Activated CD8-positive, alpha-beta T cell treated with anti-CD3 and anti-CD28 coated beads, Interleukin-2, amount 10 ng/mL, durations not matched to agents 7 days and 5 days (primary cell): ENCODE results near the gene FGFRL1. TPM values are rescaled to one million over a fixed set of nuclear protein-coding genes. Genes with fewer than 3 reads are reported as not detected.

Source experiments
- ATAC-seq: fragments of 150-1000 bp; cut with Tn5 transposase; one replicate; pipeline ENCODE4 v1.10.0; 2021; ENCODE audit warnings: moderate library complexity
- CTCF ChIA-PET: fragments of 350-600 bp; sonication (Branson Sonifier 250); formaldehyde crosslinking; loops from one replicate; lab custom pipeline; 2021; ENCODE audit warnings: antibody characterized with exemption; lab: Charles Lee
- POLR2A ChIA-PET: fragments of 350-600 bp; sonication (Branson Sonifier 250); formaldehyde crosslinking; loops from one replicate; lab custom pipeline; 2021; ENCODE audit warnings: antibody characterized with exemption; lab: Charles Lee
- DNase-seq: peaks from one replicate; pipeline ENCODE4 v3.0.0-alpha.2; 2020
- H3K27ac Mint-ChIP-seq: one replicate; pipeline ENCODE4 v1.8.0; 2021; ENCODE audit warnings: mild to moderate bottlenecking, mixed read lengths
- H3K27me3 Mint-ChIP-seq: one replicate; pipeline ENCODE4 v1.8.0; 2021; ENCODE audit warnings: low read depth, mixed read lengths
- H3K36me3 Mint-ChIP-seq: one replicate; pipeline ENCODE4 v1.8.0; 2021; ENCODE audit warnings: low read depth, mixed read lengths
- H3K4me1 Mint-ChIP-seq: one replicate; pipeline ENCODE4 v1.8.0; 2021; ENCODE audit warnings: low read depth, mixed read lengths
- H3K4me3 Mint-ChIP-seq: one replicate; pipeline ENCODE4 v1.8.0; 2021; ENCODE audit warnings: mild to moderate bottlenecking, mixed read lengths
- H3K9me3 Mint-ChIP-seq: one replicate; pipeline ENCODE4 v1.8.0; 2022; ENCODE audit warnings: mixed read lengths; ENCODE audit not compliant: insufficient read depth
- total RNA-seq, 2 experiments: library from RNA; stranded (reverse); gene quantifications; one replicate each; pipeline ENCODE4 v1.2.3, GENCODE V29; 2021

FGFRL1 gene
- total RNA-seq, 2 experiments from 2014 or later: 8.1 to 10.1 TPM

- Mint-ChIP-seq H3K27ac (no peak overlapping the region), H3K9me3 (no peaks in the 10 kb centered on the region), H3K36me3 (no peaks in the 10 kb centered on the region), H3K27me3 (no peaks in the 10 kb centered on the region), H3K4me3 (no peak overlapping the region), H3K4me1 (peaks cover 13% of the 10 kb centered on the region)
- POLR2A ChIA-PET: no interaction called here
- no peak for DNase-seq
- CTCF ChIA-PET: interaction anchor here (0.6 kb wide), 1 partner anchor 305 kb away, joined by 4 read pairs; the partner anchor contains the start of gene ATP5ME
- ATAC-seq: no peak
Observed at GRCh38 chr4:978957-979701, 32.3 kb upstream of the FGFRL1 start.

- H3K4me3 Mint-ChIP-seq: no peak overlapping the region
- ATAC-seq (no peak), DNase-seq (no peak)
- H3K4me1 Mint-ChIP-seq: peaks cover 19% of the 10 kb centered on the region
- H3K9me3 Mint-ChIP-seq: no peaks in the 10 kb centered on the region
- POLR2A ChIA-PET: no interaction called here
- CTCF ChIA-PET: no interaction called here
- no peaks in the 10 kb centered on the region for H3K36me3 Mint-ChIP-seq
- no peaks in the 10 kb centered on the region for H3K27me3 Mint-ChIP-seq
- H3K27ac Mint-ChIP-seq: no peak overlapping the region
Observed at GRCh38 chr4:982291-982690, 29.1 kb upstream of the FGFRL1 start.

GRCh38 chr4:982814-983213, 28.6 kb upstream of the FGFRL1 start:
- POLR2A ChIA-PET: no interaction called here
- no peak for ATAC-seq
- Mint-ChIP-seq H3K4me3 (no peak overlapping the region), H3K9me3 (no peaks in the 10 kb centered on the region), H3K36me3 (no peaks in the 10 kb centered on the region), H3K27ac (no peak overlapping the region), H3K4me1 (peaks cover 22% of the 10 kb centered on the region), H3K27me3 (no peaks in the 10 kb centered on the region)
- DNase-seq: no peak
- CTCF ChIA-PET: no interaction called here

GRCh38 chr4:984336-985054, 26.9 kb upstream of the FGFRL1 start:
- no peak for DNase-seq
- POLR2A ChIA-PET: interaction anchor here (0.7 kb wide), 1 partner anchor 370 kb away, joined by 3 read pairs; no protein-coding TSS in a partner anchor
- Mint-ChIP-seq H3K27me3 (no peaks in the 10 kb centered on the region), H3K36me3 (no peaks in the 10 kb centered on the region), H3K9me3 (no peaks in the 10 kb centered on the region), H3K27ac (no peak overlapping the region), H3K4me3 (peak overlapping the region; percentile 49), H3K4me1 (peaks cover 26% of the 10 kb centered on the region)
- CTCF ChIA-PET: no interaction called here
- no peak for ATAC-seq

GRCh38 chr4:985123-985830, 26.1 kb upstream of the FGFRL1 start:
- Mint-ChIP-seq H3K27ac (no peak overlapping the region), H3K9me3 (no peaks in the 10 kb centered on the region), H3K27me3 (no peaks in the 10 kb centered on the region), H3K4me3 (peak overlapping the region; percentile 82), H3K36me3 (no peaks in the 10 kb centered on the region), H3K4me1 (peaks cover 26% of the 10 kb centered on the region)
- ATAC-seq (peak; percentile 55), DNase-seq (peak; percentile 74)
- POLR2A ChIA-PET: interaction anchor here (0.7 kb wide), 1 partner anchor 371 kb away, joined by 3 read pairs; no protein-coding TSS in a partner anchor
- CTCF ChIA-PET: interaction anchor here (2.5 kb wide), 1 partner anchor 243 kb away, joined by 34 read pairs; no protein-coding TSS in a partner anchor

GRCh38 chr4:986428-986878, 25.0 kb upstream of the FGFRL1 start:
- no peak for DNase-seq
- CTCF ChIA-PET: interaction anchor here (0.9 to 2.5 kb wide), 13 partner anchors 12 to 303 kb away, joined by 3 to 34 read pairs (median 3); partner anchors contain the start of genes DGKQ, GAK and TMEM175
- peak; percentile 33 for ATAC-seq
- POLR2A ChIA-PET: interaction anchor here (1.0 to 1.5 kb wide), 3 partner anchors 54 to 380 kb away, joined by 3 to 7 read pairs (median 5); partner anchors contain the start of genes GAK and TMEM175
- H3K36me3 Mint-ChIP-seq: no peaks in the 10 kb centered on the region
- peaks cover 26% of the 10 kb centered on the region for H3K4me1 Mint-ChIP-seq
- peak overlapping the region; percentile 82 for H3K27ac Mint-ChIP-seq
- H3K27me3 Mint-ChIP-seq: no peaks in the 10 kb centered on the region
- peak overlapping the region; percentile 82 for H3K4me3 Mint-ChIP-seq
- no peaks in the 10 kb centered on the region for H3K9me3 Mint-ChIP-seq

GRCh38 chr4:986879-987623, 24.4 kb upstream of the FGFRL1 start, which contains the start of gene IDUA:
IDUA (plus strand) TSS chr4:987044; CDS start chr4:987085, 41 bp downstream.
- peak; percentile 89 for ATAC-seq
- Mint-ChIP-seq H3K27me3 (no peaks in the 10 kb centered on the region), H3K4me1 (peaks cover 26% of the 10 kb centered on the region), H3K4me3 (peak within 1 kb of the TSS; percentile 82), H3K27ac (peak within 1 kb of the TSS; percentile 82), H3K36me3 (no peaks in the 10 kb centered on the region), H3K9me3 (no peaks in the 10 kb centered on the region)
- CTCF ChIA-PET: interaction anchor here (0.6 to 2.5 kb wide), 17 partner anchors 12 to 712 kb away, joined by 3 to 34 read pairs (median 3); partner anchors contain the start of genes DGKQ, GAK and TMEM175
- POLR2A ChIA-PET: interaction anchor here (0.8 to 1.5 kb wide), 4 partner anchors 53 to 380 kb away, joined by 3 to 7 read pairs (median 4); partner anchors contain the start of genes GAK and TMEM175
- DNase-seq: peak; percentile 89

- ChIA-PET CTCF (interaction anchor here (0.6 to 2.5 kb wide), 15 partner anchors 11 to 712 kb away, joined by 3 to 34 read pairs (median 4); partner anchors contain the start of genes DGKQ, GAK and TMEM175), POLR2A (interaction anchor here (0.8 to 1.5 kb wide), 3 partner anchors 54 to 58 kb away, joined by 3 to 7 read pairs (median 5); partner anchors contain the start of genes GAK and TMEM175)
- Mint-ChIP-seq H3K4me3 (peak overlapping the region; percentile 77), H3K27ac (peak overlapping the region; percentile 46), H3K4me1 (peaks cover 26% of the 10 kb centered on the region), H3K36me3 (no peaks in the 10 kb centered on the region), H3K27me3 (no peaks in the 10 kb centered on the region), H3K9me3 (no peaks in the 10 kb centered on the region)
- ATAC-seq (no peak), DNase-seq (no peak)
Observed at GRCh38 chr4:987624-988513, 23.6 kb upstream of the FGFRL1 start.

- ATAC-seq (no peak), DNase-seq (no peak)
- no peaks in the 10 kb centered on the region for H3K9me3 Mint-ChIP-seq
- H3K4me3 Mint-ChIP-seq: no peak overlapping the region
- no peaks in the 10 kb centered on the region for H3K36me3 Mint-ChIP-seq
- POLR2A ChIA-PET: no interaction called here
- CTCF ChIA-PET: no interaction called here
- peaks cover 26% of the 10 kb centered on the region for H3K4me1 Mint-ChIP-seq
- no peak overlapping the region for H3K27ac Mint-ChIP-seq
- no peaks in the 10 kb centered on the region for H3K27me3 Mint-ChIP-seq
Observed at GRCh38 chr4:988726-989721, 22.4 kb upstream of the FGFRL1 start.
